Retina (tissue), 1 donor: ENCODE data around the gene YOD1.

Experiments
- DNase-seq: peaks from one replicate; pipeline ENCODE4 v3.0.0-alpha.2; 2016

YOD1 gene

DNA sequence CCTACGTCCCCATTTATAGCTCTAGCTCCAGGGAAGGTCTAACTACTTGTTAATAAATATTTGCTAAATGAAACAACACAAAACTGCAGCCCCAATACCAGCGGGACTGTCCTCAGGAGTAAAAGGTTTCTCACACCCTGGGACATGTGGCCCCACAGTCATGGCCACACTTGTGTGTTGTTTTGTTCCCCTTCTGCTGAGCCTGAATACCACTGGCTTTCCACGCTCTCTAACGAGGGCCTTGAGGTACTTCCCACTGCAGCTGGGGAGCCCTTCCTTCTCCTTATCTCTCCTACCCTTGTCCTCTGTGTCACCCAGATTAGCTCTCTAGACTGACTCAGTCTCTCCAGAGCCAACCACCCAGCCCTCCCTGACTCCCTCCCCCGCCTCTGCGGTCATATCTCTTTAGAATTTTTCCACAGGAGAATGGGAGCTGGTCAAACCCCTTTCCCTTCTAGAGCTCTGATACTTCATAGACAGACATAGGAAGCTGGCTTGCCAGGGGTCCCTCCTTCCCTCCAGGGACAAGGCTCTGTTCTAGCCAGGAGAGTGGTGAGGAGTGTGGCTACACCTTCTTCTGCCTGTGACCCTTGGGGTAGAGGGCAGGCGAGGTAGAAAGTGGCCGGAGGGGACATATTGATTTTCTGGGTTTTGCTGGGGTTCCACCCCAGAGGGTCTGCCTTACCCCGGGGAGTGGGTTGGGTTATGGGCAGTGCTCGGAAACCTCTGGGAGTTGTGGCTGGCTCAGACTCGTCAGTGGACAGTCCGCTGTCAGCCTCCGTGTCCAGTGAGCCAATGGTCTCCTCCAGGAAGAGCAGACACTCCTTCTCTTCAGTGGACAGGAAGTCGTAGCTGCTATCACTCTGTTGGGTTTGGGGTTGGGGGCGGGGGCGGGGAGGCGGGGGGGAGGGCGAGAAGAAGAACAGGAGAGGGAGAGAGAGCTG lies 26.5 kb downstream of the YOD1 start:
- DNase-seq, result no peak

GRCh38 chr1:207022996-207023679 lies 27.9 kb downstream of the YOD1 start:
- DNase-seq, result no peak

GRCh38 chr1:207021876-207022596 lies 29.0 kb downstream of the YOD1 start:
- no peak for DNase-seq

GRCh38 chr1:207021139-207021861 lies 29.7 kb downstream of the YOD1 start:
- DNase-seq, result no peak

DNA sequence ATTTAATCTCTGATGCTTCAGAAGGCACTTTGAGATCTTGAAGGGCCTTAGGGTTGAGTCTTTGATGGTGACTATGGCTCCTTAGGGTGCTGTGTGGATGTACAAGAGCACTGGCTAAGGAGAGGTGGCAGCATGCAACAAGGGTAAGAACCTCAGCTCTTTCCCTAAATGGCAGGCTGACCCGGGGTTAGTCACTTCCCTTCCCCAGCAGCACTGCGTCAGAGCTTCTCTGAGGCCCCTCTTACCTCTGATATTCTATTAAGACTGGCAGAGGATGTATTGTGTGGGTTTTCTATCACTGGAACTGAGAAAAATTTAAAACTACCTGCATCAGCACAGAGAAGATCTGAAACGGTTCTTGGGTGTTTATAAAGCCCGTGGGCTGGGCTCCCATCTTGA lies 30.3 kb downstream of the YOD1 start:
- no peak for DNase-seq

- DNase-seq, result no peak
These were observed 30.8 kb downstream of the YOD1 start for GRCh38 chr1:207020065-207020708.

GRCh38 chr1:207019661-207020060 lies 31.3 kb downstream of the YOD1 start:
- no peak for DNase-seq

DNA sequence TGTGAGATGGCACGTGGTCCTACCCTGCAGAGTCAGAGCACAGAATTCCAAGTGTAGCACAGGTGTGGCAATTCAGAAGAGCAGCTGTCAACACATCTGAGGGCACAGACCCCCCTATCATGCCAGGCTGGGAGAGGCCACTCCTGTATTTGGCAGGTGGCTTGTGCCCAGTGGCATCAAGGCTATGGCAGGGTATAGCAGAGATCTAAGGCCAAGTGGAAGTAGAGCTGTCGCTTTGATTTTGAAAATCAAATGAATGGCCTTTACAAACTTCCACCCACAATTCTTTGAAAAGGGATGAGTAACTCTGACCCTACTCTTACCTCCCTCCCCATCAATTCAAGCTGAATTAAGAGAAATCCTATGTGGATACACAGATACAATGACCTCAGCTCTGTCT lies 31.8 kb downstream of the YOD1 start:
- no peak for DNase-seq

DNA sequence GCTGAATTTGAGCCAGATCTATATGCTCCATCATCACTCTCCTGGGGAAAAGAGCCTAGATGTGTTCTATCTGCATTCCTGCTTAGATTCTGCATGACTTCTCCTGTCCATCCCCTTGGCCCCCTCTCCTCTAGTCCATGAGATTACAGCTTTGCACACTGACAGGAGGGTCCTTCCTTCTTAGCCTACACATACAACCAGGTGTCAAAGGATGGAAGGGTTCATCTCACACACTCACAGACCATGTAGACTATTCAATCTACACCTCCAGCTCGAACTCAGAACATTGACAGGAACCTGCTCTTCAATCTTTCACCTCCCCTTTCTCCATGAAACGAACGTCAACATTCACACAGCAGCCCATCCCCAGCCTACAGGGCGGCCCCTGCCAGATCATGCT lies 32.3 kb downstream of the YOD1 start:
- no peak for DNase-seq

DNA sequence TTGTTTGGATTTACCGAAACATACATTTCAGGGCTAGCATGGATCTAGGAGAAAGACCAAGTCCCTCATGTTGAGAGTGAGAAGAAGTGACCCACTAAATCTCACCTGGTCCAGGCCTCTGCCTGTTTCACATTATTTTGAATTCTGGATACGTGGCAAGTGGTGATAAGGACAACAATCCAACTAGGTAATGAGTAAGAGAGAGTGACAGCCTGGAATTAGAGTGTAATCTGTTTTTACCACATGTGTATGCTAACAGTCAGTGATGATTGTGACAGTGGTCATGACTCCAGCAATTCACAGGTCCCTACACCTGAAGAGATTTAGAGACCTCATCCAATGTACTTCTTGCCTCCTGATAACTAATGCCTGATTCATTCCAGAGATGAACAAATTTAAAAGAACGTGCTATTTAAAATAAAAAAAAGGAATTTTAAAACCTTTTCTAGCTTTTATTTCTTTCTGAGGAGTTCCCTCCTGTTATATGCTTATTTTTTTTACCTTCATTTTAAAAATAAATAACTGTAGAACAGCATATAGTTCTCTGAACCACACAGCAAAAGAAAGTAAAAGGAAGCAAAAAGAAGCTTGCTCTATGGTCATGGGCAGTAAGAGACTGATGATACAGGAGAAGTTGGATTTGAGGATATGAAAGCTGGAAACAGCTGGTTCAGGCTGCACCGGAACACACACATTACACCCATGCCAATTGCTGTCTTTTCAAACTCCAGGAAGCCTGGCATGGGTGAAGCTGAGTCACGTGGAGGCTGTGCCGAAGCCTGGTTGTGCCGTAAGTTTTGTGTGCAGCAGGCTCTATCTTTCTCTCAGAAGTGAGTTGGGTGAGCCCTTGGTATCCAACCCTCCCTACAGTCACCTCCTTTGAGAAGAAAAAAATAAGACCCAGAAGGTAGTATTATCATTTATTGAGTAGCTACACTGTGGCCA lies 33.1 kb downstream of the YOD1 start:
- no peak for DNase-seq

DNA sequence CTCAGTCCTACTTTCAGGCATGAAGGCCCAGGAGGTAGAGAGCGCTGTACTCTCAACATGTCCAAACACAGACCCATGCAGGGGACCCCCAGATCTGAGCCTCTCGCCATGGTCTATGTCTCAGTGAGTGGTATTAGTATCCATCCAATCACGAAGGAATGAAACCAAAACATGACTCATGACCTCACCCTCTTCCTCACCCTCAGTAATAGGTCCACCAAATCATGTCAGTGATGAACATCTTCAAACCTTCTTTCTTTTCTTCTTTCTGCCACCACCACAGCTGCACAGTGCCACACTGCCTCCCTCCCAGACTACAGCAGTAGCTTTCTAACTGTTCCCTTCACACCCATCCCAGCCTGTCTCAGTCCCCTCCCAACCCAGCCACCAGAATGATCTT lies 35.2 kb downstream of the YOD1 start:
- DNase-seq, result no peak

- DNase-seq, result no peak
These were observed 36.3 kb downstream of the YOD1 start for GRCh38 chr1:207014728-207015127.

GRCh38 chr1:207013321-207014085 lies 37.5 kb downstream of the YOD1 start:
- DNase-seq, result no peak

GRCh38 chr1:207010726-207011125 lies 40.3 kb downstream of the YOD1 start:
- DNase-seq, result no peak

GRCh38 chr1:207009945-207010344 lies 41.1 kb downstream of the YOD1 start:
- DNase-seq, result no peak

GRCh38 chr1:207009182-207009850 lies 41.7 kb downstream of the YOD1 start:
- DNase-seq, result no peak

DNA sequence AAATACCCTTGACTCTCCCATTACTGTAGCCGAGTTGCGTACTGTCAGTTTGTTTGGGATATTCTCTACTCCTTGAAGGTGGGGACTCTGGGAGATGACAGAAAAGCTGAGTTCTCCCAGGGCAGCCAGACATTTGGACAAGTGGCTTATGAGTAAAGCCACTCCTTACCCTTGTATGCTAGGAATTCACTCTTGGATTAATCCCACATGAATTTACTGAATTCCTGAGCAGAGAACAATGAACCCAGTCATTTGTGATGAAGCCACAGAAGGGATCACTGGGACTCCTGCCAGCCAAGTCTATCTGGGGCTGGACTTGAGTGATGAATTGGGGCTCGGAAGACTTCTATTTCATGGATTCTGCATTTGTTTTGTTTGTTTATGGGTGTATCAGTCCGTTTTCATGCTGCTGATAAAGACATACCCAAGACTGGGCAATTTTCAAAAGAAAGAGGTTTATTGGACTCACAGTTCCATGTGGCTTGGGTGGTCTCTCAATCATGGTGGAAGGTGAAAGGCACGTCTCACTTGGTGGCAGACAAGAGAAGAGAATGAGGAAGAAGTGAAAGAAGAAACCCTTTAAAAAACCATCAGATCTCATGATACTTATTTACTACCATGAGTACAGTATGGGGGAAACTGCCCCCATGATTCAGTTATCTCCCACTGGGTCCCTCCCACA lies 43.5 kb downstream of the YOD1 start:
- DNase-seq, result no peak

DNA sequence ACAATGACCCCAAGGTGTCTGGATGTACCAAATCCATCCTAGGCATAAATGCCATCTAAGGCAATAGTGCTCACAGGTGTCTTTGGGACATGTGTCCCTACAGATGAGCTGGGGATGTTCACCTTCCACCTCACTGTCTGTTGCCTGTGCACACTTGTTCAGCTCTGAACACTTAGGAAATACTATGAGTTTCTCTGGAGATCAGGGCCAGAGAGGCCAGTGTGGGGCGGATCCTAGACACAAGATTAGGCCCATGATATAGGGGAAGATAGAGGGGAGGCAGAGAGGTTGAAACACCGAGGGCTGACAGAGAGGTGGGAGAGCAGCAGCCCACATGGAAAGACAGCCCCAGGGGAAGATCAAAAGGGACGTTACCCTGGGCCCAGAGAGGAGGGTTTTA lies 44.1 kb downstream of the YOD1 start:
- DNase-seq, result no peak

DNA sequence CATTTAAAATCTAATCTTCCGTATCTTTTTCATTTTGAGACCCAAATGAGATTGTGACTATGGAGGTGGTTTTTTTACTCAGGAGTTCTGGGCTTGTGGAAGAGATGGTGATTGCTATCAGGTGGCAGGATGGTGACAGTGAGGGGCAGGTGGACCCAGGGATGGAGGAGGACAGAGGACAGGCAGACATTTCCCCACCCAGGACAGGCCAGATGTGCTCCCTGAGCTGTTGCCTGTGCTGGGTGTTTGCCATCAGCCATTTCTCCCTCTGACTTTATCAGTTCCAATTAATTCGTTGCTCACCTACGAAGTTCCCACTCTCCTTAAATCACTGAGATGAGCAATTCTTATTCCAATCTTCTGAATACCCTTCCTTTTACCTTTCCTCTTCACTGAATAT lies 44.9 kb downstream of the YOD1 start:
- no peak for DNase-seq
